Endodermal cell (in vitro differentiated cells): Measurements from ENCODE around the gene NFIL3. TPM values are rescaled to one million over a fixed set of nuclear protein-coding genes. Genes with fewer than 3 reads are reported as not detected.
A peak's percentile ranks its signal among the peaks of the same experiment; 100 is the strongest.

Source experiments
- DNase-seq: peaks from one replicate; pipeline ENCODE4 v3.0.0-alpha.2; 2017
- H3K27ac ChIP-seq: 2 replicates; pipeline ENCODE4 v1.5.1; 2013; ENCODE audit warnings: mild to moderate bottlenecking, low read depth, low read length, moderate library complexity
- H3K27me3 ChIP-seq: 2 replicates; pipeline ENCODE4 v1.6.1; 2013; ENCODE audit warnings: mild to moderate bottlenecking, low read length, moderate library complexity; ENCODE audit not compliant: insufficient read depth, control insufficient read depth, poor library complexity, severe bottlenecking
- H3K36me3 ChIP-seq: 2 replicates; pipeline ENCODE4 v1.7.0; 2013; ENCODE audit warnings: mild to moderate bottlenecking, low read length, moderate library complexity; ENCODE audit not compliant: control insufficient read depth, insufficient read depth
- H3K4me1 ChIP-seq: one replicate; pipeline ENCODE4 v1.7.0; 2013; ENCODE audit warnings: low read length; ENCODE audit not compliant: control insufficient read depth, insufficient read depth
- H3K4me3 ChIP-seq: 2 replicates; pipeline ENCODE4 v1.5.1; 2013; ENCODE audit warnings: mild to moderate bottlenecking, low read length, moderate library complexity
- H3K9ac ChIP-seq: 2 replicates; pipeline ENCODE4 v1.6.1; 2013; ENCODE audit warnings: mild to moderate bottlenecking, low read length, moderate library complexity; ENCODE audit not compliant: poor library complexity, severe bottlenecking; ENCODE audit errors: extremely low read depth
- H3K9me3 ChIP-seq: 2 replicates; pipeline ENCODE4 v1.6.1; 2013; ENCODE audit warnings: mild to moderate bottlenecking, low read length, moderate library complexity; ENCODE audit not compliant: control insufficient read depth
- H3K27ac Mint-ChIP-seq: 2 replicates; pipeline ENCODE4 v1.8.0; 2020; ENCODE audit warnings: mixed read lengths
- H3K27me3 Mint-ChIP-seq: 2 replicates; pipeline ENCODE4 v1.8.0; 2021; ENCODE audit warnings: mild to moderate bottlenecking, mixed read lengths; ENCODE audit not compliant: insufficient read depth
- H3K36me3 Mint-ChIP-seq: 2 replicates; pipeline ENCODE4 v1.8.0; 2020; ENCODE audit warnings: low read depth, mixed read lengths
- H3K4me1 Mint-ChIP-seq: 2 replicates; pipeline ENCODE4 v1.8.0; 2020; ENCODE audit warnings: mixed read lengths
- H3K4me3 Mint-ChIP-seq: 2 replicates; pipeline ENCODE4 v1.8.0; 2020; ENCODE audit warnings: mild to moderate bottlenecking, moderate library complexity, mixed read lengths
- H3K9me3 Mint-ChIP-seq: 2 replicates; pipeline ENCODE4 v1.8.0; 2020; ENCODE audit warnings: mild to moderate bottlenecking, mixed read lengths
- CTCF ChIP-seq: fragments of 200-600 bp; sonication (generic); conservative IDR thresholded peaks from 2 replicates; pipeline ENCODE4 v1.5.0; 2021; ENCODE audit warnings: antibody characterized with exemption, mild to moderate bottlenecking
- WGBS, 2 experiments: methylation state at CpG; one replicate each; pipeline versions ENCODE4 v1.1.5 to v1.1.7; 2013; ENCODE audit warnings: missing lambda C conversion rate in 2 of 2, mixed read lengths in 1 of 2; ENCODE audit not compliant: insufficient coverage in 1 of 2, insufficient read length in 1 of 2; 5-methylcytosine and 5-hydroxymethylcytosine counted together
- total RNA-seq, 2 donors: library from RNA; stranded (reverse); fragmentation: NEBNext Ultra II Directional in 1 of 2; extraction: Animal tissue kit (Norgen Biotek cat#: 25700) in 1 of 2; gene quantifications; 2 replicates in 1 of 2; 3 replicates in 1 of 2; pipeline ENCODE4 v1.2.1, GENCODE V29; 2021

Gene NFIL3
- total RNA-seq, 2 donors from 2014 or later: 13.5 to 17.4 TPM

- Histone ChIP-seq H3K27ac (no peak overlapping the region), H3K36me3 (no peaks in the 10 kb centered on the region), H3K4me1 (peaks cover 3% of the 10 kb centered on the region), H3K9ac (no peak overlapping the region), H3K9me3 (no peaks in the 10 kb centered on the region), H3K4me3 (no peak overlapping the region), H3K27me3 (peaks cover 21% of the 10 kb centered on the region)
- H3K9me3 Mint-ChIP-seq: no peaks in the 10 kb centered on the region
- no peak overlapping the region for H3K27ac Mint-ChIP-seq
- no peak for DNase-seq
- no peaks in the 10 kb centered on the region for H3K36me3 Mint-ChIP-seq
- WGBS, 2 experiments: 71 to 98% methylated on average over 1 to 2 of the region's 2 CpGs
- peaks cover 40% of the 10 kb centered on the region for H3K27me3 Mint-ChIP-seq
- H3K4me3 Mint-ChIP-seq: no peak overlapping the region
- H3K4me1 Mint-ChIP-seq: peaks cover 8% of the 10 kb centered on the region
- TF ChIP-seq CTCF: no peak
Measured at GRCh38 chr9:91427873-91428272, 4.2 kb upstream of the NFIL3 start.

- no peaks in the 10 kb centered on the region for H3K36me3 Mint-ChIP-seq
Measured at GRCh38 chr9:91426123-91426745, 2.6 kb upstream of the NFIL3 start.

GRCh38 chr9:91425271-91425670 is 1.6 kb upstream of the NFIL3 start:
- no peaks in the 10 kb centered on the region for H3K36me3 Mint-ChIP-seq
- Histone ChIP-seq H3K36me3 (no peaks in the 10 kb centered on the region), H3K27ac (no peak overlapping the region), H3K9ac (no peak overlapping the region), H3K4me1 (peaks cover 3% of the 10 kb centered on the region), H3K4me3 (peak overlapping the region; percentile 79), H3K9me3 (no peaks in the 10 kb centered on the region), H3K27me3 (peaks cover 21% of the 10 kb centered on the region)
- DNase-seq: no peak
- 92 to 98% methylated on average over 6 to 9 of the region's 9 CpGs for WGBS, 2 experiments
- no peaks in the 10 kb centered on the region for H3K9me3 Mint-ChIP-seq
- no peak overlapping the region for H3K27ac Mint-ChIP-seq
- H3K27me3 Mint-ChIP-seq: peaks cover 52% of the 10 kb centered on the region
- H3K4me1 Mint-ChIP-seq: peaks cover 25% of the 10 kb centered on the region
- H3K4me3 Mint-ChIP-seq: peak overlapping the region; percentile 56
- no peak for TF ChIP-seq CTCF

More at GRCh38 chr9:91426123-91426745, 2.6 kb upstream of the NFIL3 start:
- Histone ChIP-seq H3K27me3 (peaks cover 21% of the 10 kb centered on the region), H3K4me3 (no peak overlapping the region), H3K27ac (no peak overlapping the region), H3K36me3 (no peaks in the 10 kb centered on the region), H3K9me3 (no peaks in the 10 kb centered on the region), H3K9ac (no peak overlapping the region), H3K4me1 (peaks cover 3% of the 10 kb centered on the region)
- TF ChIP-seq CTCF: peak; percentile 77
- Mint-ChIP-seq H3K27me3 (peaks cover 46% of the 10 kb centered on the region), H3K9me3 (no peaks in the 10 kb centered on the region), H3K4me1 (peaks cover 18% of the 10 kb centered on the region), H3K4me3 (no peak overlapping the region), H3K27ac (no peak overlapping the region)
- WGBS, 2 experiments: 47% methylated on average over 2 of the region's 3 CpGs; no CpG with 5 or more reads in 1 of the 2 experiments
- DNase-seq: no peak
